Thoracic aorta (tissue), 2 donors: ENCODE data around the gene TMED4. TPM values are rescaled to one million over a fixed set of nuclear protein-coding genes. Genes with fewer than 3 reads are reported as not detected.

Experiments
- ATAC-seq: fragments of 150-250 bp; one replicate; pipeline ENCODE4 v1.8.0; 2017; ENCODE audit warnings: low read depth; ENCODE audit not compliant: insufficient number of reproducible peaks, low FRiP score
- DNase-seq: peaks from one replicate; pipeline ENCODE4 v3.0.0-alpha.2; 2020; ENCODE audit warnings: low spot score
- H3K27ac ChIP-seq, 2 donors: fragments of 200-600 bp; sonication (generic); 1 replicate in 1 of 2; 2 replicates in 1 of 2; pipeline ENCODE4 v1.5.1; 2016; ENCODE audit warnings: mild to moderate bottlenecking in 2 of 2, moderate library complexity in 2 of 2
- H3K27me3 ChIP-seq: fragments of 200-600 bp; sonication (generic); replicated peaks from 2 replicates; pipeline ENCODE4 v1.6.0; 2016; ENCODE audit warnings: mild to moderate bottlenecking; ENCODE audit not compliant: insufficient read depth
- H3K36me3 ChIP-seq: fragments of 200-600 bp; sonication (generic); one replicate; pipeline ENCODE4 v1.5.1; 2016
- H3K4me1 ChIP-seq, 2 donors: fragments of 200-600 bp; sonication (generic); 1 replicate in 1 of 2; 2 replicates in 1 of 2; pipeline versions ENCODE4 v1.5.1 to v1.6.0; 2016; ENCODE audit warnings: low read depth in 2 of 2, mild to moderate bottlenecking in 1 of 2; ENCODE audit not compliant: control insufficient read depth in 1 of 2
- H3K4me3 ChIP-seq: fragments of 200-600 bp; sonication (generic); 2 replicates; pipeline ENCODE4 v1.5.1; 2016; ENCODE audit warnings: mild to moderate bottlenecking
- H3K9me3 ChIP-seq: fragments of 200-600 bp; sonication (generic); 2 replicates; pipeline ENCODE4 v1.5.1; 2016
- CTCF ChIP-seq: fragments of 200-600 bp; sonication (generic); IDR thresholded peaks from one replicate; pipeline ENCODE4 v1.5.1; 2019; ENCODE audit warnings: antibody characterized with exemption
- total RNA-seq, 2 donors: library from RNA; depleted of rRNA; stranded (reverse); fragments of >200 nt; gene quantifications; one replicate each; pipeline versions ENCODE4 v1.1.0 to v1.2.3, GENCODE V29; 2016

Gene TMED4
- total RNA-seq, 2 donors from 2014 or later = 88.2 to 187 TPM

- DNase-seq (no peak), ATAC-seq (no peak)
- Histone ChIP-seq H3K27me3 (no peaks in the 10 kb centered on the region), H3K4me1 (peaks cover 10 to 20% of the 10 kb centered on the region in 2 donors), H3K4me3 (no peak overlapping the region), H3K27ac (no peak overlapping the region), H3K9me3 (no peaks in the 10 kb centered on the region), H3K36me3 (peaks cover 7% of the 10 kb centered on the region)
- no peak for TF ChIP-seq CTCF
Measured at GRCh38 chr7:44621034-44621749, 39.2 kb upstream of the TMED4 start.

GRCh38 chr7:44618753-44619152, 36.7 kb upstream of the TMED4 start:
- H3K9me3 ChIP-seq = no peaks in the 10 kb centered on the region
- no peaks in the 10 kb centered on the region for H3K36me3 ChIP-seq
- no peak overlapping the region for H3K27ac ChIP-seq
- no peaks in the 10 kb centered on the region for H3K27me3 ChIP-seq
- no peak overlapping the region for H3K4me3 ChIP-seq
- ATAC-seq = no peak
- H3K4me1 ChIP-seq = peaks cover 19 to 22% of the 10 kb centered on the region in 2 donors
- TF ChIP-seq CTCF = no peak
- DNase-seq = no peak

GRCh38 chr7:44618045-44618444, 36.0 kb upstream of the TMED4 start:
- ATAC-seq = no peak
- H3K4me3 ChIP-seq = no peak overlapping the region
- peaks cover 18 to 22% of the 10 kb centered on the region in 2 donors for H3K4me1 ChIP-seq
- no peak for TF ChIP-seq CTCF
- H3K36me3 ChIP-seq = no peaks in the 10 kb centered on the region
- no peak overlapping the region for H3K27ac ChIP-seq
- DNase-seq = no peak
- no peaks in the 10 kb centered on the region for H3K9me3 ChIP-seq
- H3K27me3 ChIP-seq = no peaks in the 10 kb centered on the region

- DNase-seq = no peak
- no peak for ATAC-seq
- no peak overlapping the region for H3K4me3 ChIP-seq
- H3K27me3 ChIP-seq = no peaks in the 10 kb centered on the region
- H3K36me3 ChIP-seq = no peaks in the 10 kb centered on the region
- H3K4me1 ChIP-seq = peaks cover 15 to 22% of the 10 kb centered on the region in 2 donors
- no peaks in the 10 kb centered on the region for H3K9me3 ChIP-seq
- no peak for TF ChIP-seq CTCF
- no peak overlapping the region for H3K27ac ChIP-seq
Measured at GRCh38 chr7:44617225-44617890, 35.3 kb upstream of the TMED4 start.

GRCh38 chr7:44616545-44616944, 34.5 kb upstream of the TMED4 start:
- TF ChIP-seq CTCF = no peak
- H3K36me3 ChIP-seq = no peaks in the 10 kb centered on the region
- no peak overlapping the region for H3K4me3 ChIP-seq
- no peaks in the 10 kb centered on the region for H3K27me3 ChIP-seq
- H3K27ac ChIP-seq = no peak overlapping the region
- peaks cover 9 to 20% of the 10 kb centered on the region in 2 donors for H3K4me1 ChIP-seq
- no peaks in the 10 kb centered on the region for H3K9me3 ChIP-seq
- ATAC-seq = no peak
- no peak for DNase-seq
